Neural cell (in vitro differentiated cells): Measurements from ENCODE around the gene SPPL2A. TPM values are rescaled to one million over a fixed set of nuclear protein-coding genes. Genes with fewer than 3 reads are reported as not detected.
A peak's percentile ranks its signal among the peaks of the same experiment; 100 is the strongest.

Experiments used
- H2AFZ ChIP-seq: fragments of 200-600, 300-800 bp; sonication (generic), shearing (Covaris generic); 2 replicates; pipeline ENCODE4 v1.6.0; 2014; ENCODE audit warnings: low read depth, mild to moderate bottlenecking, antibody characterized with exemption, low read length, moderate library complexity
- H3F3A ChIP-seq: fragments of 200-600 bp; shearing (Covaris generic); 2 replicates; pipeline ENCODE4 v1.6.1; 2016; ENCODE audit warnings: mild to moderate bottlenecking, moderate library complexity, mixed read lengths, antibody characterized with exemption, low read length; ENCODE audit not compliant: insufficient read depth, poor library complexity, severe bottlenecking
- H3K27ac ChIP-seq: fragments of 200-600, 300-800 bp; sonication (generic), shearing (Covaris generic); 2 replicates; pipeline ENCODE4 v1.5.1; 2014; ENCODE audit warnings: mild to moderate bottlenecking, low read length, moderate library complexity
- H3K27me3 ChIP-seq: fragments of 300-800, 200-600 bp; sonication (generic), shearing (Covaris generic); 2 replicates; pipeline ENCODE4 v1.6.0; 2014; ENCODE audit warnings: mild to moderate bottlenecking, low read depth, low read length, moderate library complexity; ENCODE audit not compliant: insufficient read depth
- H3K36me3 ChIP-seq: fragments of 300-800, 200-600 bp; sonication (generic), shearing (Covaris generic); 2 replicates; pipeline ENCODE4 v1.5.1; 2014; ENCODE audit warnings: mild to moderate bottlenecking, antibody characterized with exemption, low read length, moderate library complexity; ENCODE audit not compliant: insufficient read depth
- H3K4me2 ChIP-seq: fragments of 300-800, 200-600 bp; sonication (generic), shearing (Covaris generic); 2 replicates; pipeline ENCODE4 v1.6.0; 2014; ENCODE audit warnings: mild to moderate bottlenecking, low read length
- H3K4me3 ChIP-seq: fragments of 300-800, 200-600 bp; sonication (generic), shearing (Covaris generic); 2 replicates; pipeline ENCODE4 v1.5.1; 2014; ENCODE audit warnings: mild to moderate bottlenecking, low read length, moderate library complexity
- H3K79me2 ChIP-seq: fragments of 200-600 bp; shearing (Covaris generic); replicated peaks from 2 replicates; pipeline ENCODE4 v1.6.0; 2014; ENCODE audit warnings: mild to moderate bottlenecking, low read length, moderate library complexity; ENCODE audit not compliant: insufficient read depth
- H3K9ac ChIP-seq: fragments of 300-800, 200-600 bp; sonication (generic), shearing (Covaris generic); 2 replicates; pipeline ENCODE4 v1.6.1; 2016; ENCODE audit warnings: mild to moderate bottlenecking, low read length, mixed read lengths
- H3K9me2 ChIP-seq: fragments of 200-600 bp; shearing (Covaris generic); 2 replicates; pipeline ENCODE4 v1.6.1; 2016; ENCODE audit warnings: mild to moderate bottlenecking, low read length, mixed read lengths; ENCODE audit not compliant: insufficient read depth
- H3K9me3 ChIP-seq: fragments of 200-600, 300-800 bp; sonication (generic), shearing (Covaris generic); 2 replicates; pipeline ENCODE4 v1.6.1; 2016; ENCODE audit warnings: mild to moderate bottlenecking, mixed run types, low read length, moderate library complexity, mixed read lengths
- H4K20me1 ChIP-seq: fragments of 200-600 bp; shearing (Covaris generic); 2 replicates; pipeline ENCODE4 v1.6.1; 2016; ENCODE audit warnings: mild to moderate bottlenecking, mixed run types; ENCODE audit not compliant: insufficient read depth
- CTCF ChIP-seq: fragments of 450-650 bp; IDR thresholded peaks from 2 replicates; pipeline ENCODE4 v1.5.1; 2014; ENCODE audit warnings: antibody characterized with exemption, mild to moderate bottlenecking, moderate library complexity; ENCODE audit not compliant: poor library complexity, severe bottlenecking
- EP300 ChIP-seq: fragments of 450-650 bp; conservative IDR thresholded peaks from 2 replicates; pipeline ENCODE4 v1.6.1; 2014; ENCODE audit warnings: antibody characterized with exemption, mild to moderate bottlenecking, moderate library complexity; ENCODE audit not compliant: poor library complexity, severe bottlenecking
- EZH2 ChIP-seq: fragments of 200-600, 300-800 bp; shearing (Covaris generic), sonication (generic); IDR thresholded peaks from 2 replicates; pipeline ENCODE4 v1.6.1; 2014; ENCODE audit warnings: antibody characterized with exemption, low read length, borderline replicate concordance, mild to moderate bottlenecking; ENCODE audit not compliant: insufficient read depth, poor library complexity, severe bottlenecking
- MXI1 ChIP-seq: fragments of 450-650 bp; conservative IDR thresholded peaks from 2 replicates; pipeline ENCODE4 v1.6.1; 2014; ENCODE audit warnings: antibody characterized with exemption, mild to moderate bottlenecking; ENCODE audit not compliant: poor library complexity, severe bottlenecking
- POLR2AphosphoS5 ChIP-seq: IDR thresholded peaks from 2 replicates; pipeline ENCODE4 v1.6.1; 2012
- RAD21 ChIP-seq: fragments of 450-650 bp; conservative IDR thresholded peaks from 2 replicates; pipeline ENCODE4 v1.6.1; 2014; ENCODE audit warnings: antibody characterized with exemption, mild to moderate bottlenecking, moderate library complexity
- REST ChIP-seq: IDR thresholded peaks from 2 replicates; pipeline ENCODE4 v1.6.1; 2012; ENCODE audit warnings: borderline replicate concordance
- SMC3 ChIP-seq: fragments of 450-650 bp; conservative IDR thresholded peaks from 2 replicates; pipeline ENCODE4 v1.6.1; 2014; ENCODE audit warnings: antibody characterized with exemption, mild to moderate bottlenecking, moderate library complexity; ENCODE audit not compliant: poor library complexity
- TAF1 ChIP-seq: IDR thresholded peaks from 2 replicates; pipeline ENCODE4 v1.6.1; 2012; ENCODE audit warnings: low read depth
- polyA minus RNA-seq: library from RNA; depleted of rRNA, polyadenylated mRNA; stranded (reverse); fragments of >200 nt; gene quantifications from 2 replicates; pipeline ENCODE4 v1.2.3, GENCODE V29; 2014
- polyA plus RNA-seq: library from polyadenylated mRNA; depleted of rRNA; stranded (reverse); fragments of >200 nt; gene quantifications from 2 replicates; pipeline ENCODE4 v1.2.3, GENCODE V29; 2014

Gene SPPL2A
- polyA plus RNA-seq = 29.9 and 34.0 TPM in 2 replicates
- 25.1 and 50.6 TPM in 2 replicates for polyA minus RNA-seq

GRCh38 chr15:50765195-50765967, at the start of gene SPPL2A:
Gene SPPL2A, minus strand, starts transcription at chr15:50765706. Its CDS starts 173 bp downstream, at chr15:50765533.
- Histone ChIP-seq H3K4me3 (peak within 1 kb of the TSS; percentile 92), H3K79me2 (peaks cover 30% of the 10 kb centered on the region), H4K20me1 (no peaks in the 10 kb centered on the region), H3K27me3 (no peaks in the 10 kb centered on the region), H3K9me3 (no peaks in the 10 kb centered on the region), H3K27ac (peak within 1 kb of the TSS; percentile 53), H2AFZ (peak within 1 kb of the TSS; percentile 74), H3F3A (no peaks in the 10 kb centered on the region), H3K4me2 (peak within 1 kb of the TSS; percentile 90), H3K36me3 (no peaks in the 10 kb centered on the region), H3K9me2 (no peaks in the 10 kb centered on the region), H3K9ac (peak within 1 kb of the TSS; percentile 75)
- TF ChIP-seq RAD21 (no peak), TAF1 (no peak), POLR2AphosphoS5 (peak; percentile 74), CTCF (no peak), MXI1 (peak; percentile 47)

- Histone ChIP-seq H3K4me3 (no peak overlapping the region), H3K9ac (no peak overlapping the region), H3K4me2 (no peak overlapping the region), H3K9me3 (no peaks in the 10 kb centered on the region), H3K36me3 (no peaks in the 10 kb centered on the region), H3F3A (no peaks in the 10 kb centered on the region), H3K9me2 (no peaks in the 10 kb centered on the region), H3K27ac (no peak overlapping the region), H2AFZ (no peak overlapping the region), H3K27me3 (no peaks in the 10 kb centered on the region), H4K20me1 (no peaks in the 10 kb centered on the region), H3K79me2 (no peaks in the 10 kb centered on the region)
- TF ChIP-seq POLR2AphosphoS5 (no peak), RAD21 (no peak), EZH2 (no peak), REST (no peak), MXI1 (no peak), TAF1 (no peak), EP300 (no peak), SMC3 (no peak), CTCF (no peak)
These were observed 49.1 kb upstream of the SPPL2A start for GRCh38 chr15:50814634-50815033.
